GM12864 (cell line): ENCODE data around the gene SUGT1.
"Not testable (repeated sequence)": the region's sequence is repeated elsewhere in the genome, so short reads cannot be mapped to it uniquely, and the experiment has no call there.

ENCODE experiments used
- DNase-seq: peaks from one replicate; pipeline ENCODE4 v3.0.0-alpha.2; 2011; ENCODE audit warnings: low read depth
- H3K4me3 ChIP-seq: 2 replicates; pipeline ENCODE4 v1.5.1; 2011; ENCODE audit warnings: mild to moderate bottlenecking, low read depth, low read length, control low read depth
- CTCF ChIP-seq: IDR thresholded peaks from 2 replicates; pipeline ENCODE4 v1.5.1; 2011; ENCODE audit warnings: low read depth, mild to moderate bottlenecking, moderate library complexity, low read length, control low read depth, inconsistent platforms; ENCODE audit errors: missing control alignments

Gene SUGT1

GRCh38 chr13:52617070-52618060 lies 35.3 kb upstream of the SUGT1 start:
- H3K4me3 ChIP-seq, result peak overlapping the region; percentile 99
- TF ChIP-seq CTCF, result no peak
- peak; percentile 67 for DNase-seq

- not testable (repeated sequence) for DNase-seq, H3K4me3 ChIP-seq
Observed at GRCh38 chr13:52631083-52631690, 21.4 kb upstream of the SUGT1 start.

- TF ChIP-seq CTCF, result no peak
- no peak overlapping the region for H3K4me3 ChIP-seq
- DNase-seq, result no peak
Observed at GRCh38 chr13:52638666-52639328, 13.8 kb upstream of the SUGT1 start.

- no peak for TF ChIP-seq CTCF
- DNase-seq, result no peak
- no peak within 1 kb of the TSS for H3K4me3 ChIP-seq
Observed at GRCh38 chr13:52642131-52642530, 10.5 kb upstream of the SUGT1 start, which contains the start of gene HNRNPA1L2. Gene HNRNPA1L2, plus strand, starts transcription at chr13:52642431. Its CDS starts 62 bp downstream, at chr13:52642493.

GRCh38 chr13:52644108-52644507 lies 8.5 kb upstream of the SUGT1 start:
- no peak overlapping the region for H3K4me3 ChIP-seq
- TF ChIP-seq CTCF, result no peak
- no peak for DNase-seq

GRCh38 chr13:52646967-52647366 lies 5.7 kb upstream of the SUGT1 start:
- TF ChIP-seq CTCF, result no peak
- no peak overlapping the region for H3K4me3 ChIP-seq
- DNase-seq, result no peak

GRCh38 chr13:52650731-52651130 lies 1.9 kb upstream of the SUGT1 start:
- peak overlapping the region; percentile 86 for H3K4me3 ChIP-seq
- no peak for TF ChIP-seq CTCF
- no peak for DNase-seq
